Ramos (cell line): ENCODE results near the gene ATF2.
"Not testable (repeated sequence)": the region's sequence is repeated elsewhere in the genome, so short reads cannot be mapped to it uniquely, and the experiment has no call there.

ENCODE experiments used
- in situ Hi-C: fragments of 300-500 bp; cut with MboI; formaldehyde crosslinking; loops from one replicate; pipeline ENCODE4 v1.14.3; 2022; ENCODE audit warnings: low sequenced_read_pairs; ENCODE audit not compliant: unreplicated experiment

ATF2 gene

GRCh38 chr2:175167076-175167791, 769 bp downstream of the ATF2 start:
- in situ Hi-C loops = no loop called here

- in situ Hi-C loops = no loop called here
Measured at GRCh38 chr2:175166216-175166824, 1.7 kb downstream of the ATF2 start.

- in situ Hi-C loops = no loop called here
Measured at GRCh38 chr2:175164235-175164634, 3.8 kb downstream of the ATF2 start.

GRCh38 chr2:175158894-175159293, 9.1 kb downstream of the ATF2 start:
- in situ Hi-C loops = no loop called here

- in situ Hi-C loops = no loop called here
Measured at GRCh38 chr2:175156534-175156933, 11.5 kb downstream of the ATF2 start.

GRCh38 chr2:175154661-175155082, 13.3 kb downstream of the ATF2 start:
- in situ Hi-C loops = no loop called here

GRCh38 chr2:175152242-175152641, 15.8 kb downstream of the ATF2 start:
- in situ Hi-C loops = no loop called here

- in situ Hi-C loops = no loop called here
Measured at GRCh38 chr2:175151791-175152190, 16.2 kb downstream of the ATF2 start.

- in situ Hi-C loops = no loop called here
Measured at GRCh38 chr2:175147186-175147585, 20.8 kb downstream of the ATF2 start.

- in situ Hi-C loops = no loop called here
Measured at GRCh38 chr2:175143678-175144077, 24.3 kb downstream of the ATF2 start.

- in situ Hi-C loops = no loop called here
Measured at GRCh38 chr2:175143191-175143590, 24.8 kb downstream of the ATF2 start.

- in situ Hi-C loops = no loop called here
Measured at GRCh38 chr2:175140332-175140731, 27.7 kb downstream of the ATF2 start.

GRCh38 chr2:175137793-175138192, 30.2 kb downstream of the ATF2 start:
- in situ Hi-C loops = no loop called here

- in situ Hi-C loops = no loop called here
Measured at GRCh38 chr2:175136334-175137215, 31.4 kb downstream of the ATF2 start.

- in situ Hi-C loops = no loop called here
Measured at GRCh38 chr2:175135862-175136261, 32.1 kb downstream of the ATF2 start.

- in situ Hi-C loops = no loop called here
Measured at GRCh38 chr2:175135177-175135576, 32.8 kb downstream of the ATF2 start.

- in situ Hi-C loops = no loop called here
Measured at GRCh38 chr2:175131252-175131651, 36.8 kb downstream of the ATF2 start.

- in situ Hi-C loops = no loop called here
Measured at GRCh38 chr2:175126661-175127060, 41.3 kb downstream of the ATF2 start.

- in situ Hi-C loops = no loop called here
Measured at GRCh38 chr2:175123254-175123653, 44.7 kb downstream of the ATF2 start.

- in situ Hi-C loops = no loop called here
Measured at GRCh38 chr2:175111200-175111657, 56.8 kb downstream of the ATF2 start.

- in situ Hi-C loops = not testable (repeated sequence)
Measured at GRCh38 chr2:175108091-175108490, 59.9 kb downstream of the ATF2 start.
